ENCODE data around the gene DHFR. TPM values are rescaled to one million over a fixed set of nuclear protein-coding genes. Genes with fewer than 3 reads are reported as not detected.
A peak's percentile ranks its signal among the peaks of the same experiment; 100 is the strongest.

The DHFR gene
- 107 and 128 TPM in 2 replicates for total RNA-seq (ENCODE audit: low replicate concordance)

DNA sequence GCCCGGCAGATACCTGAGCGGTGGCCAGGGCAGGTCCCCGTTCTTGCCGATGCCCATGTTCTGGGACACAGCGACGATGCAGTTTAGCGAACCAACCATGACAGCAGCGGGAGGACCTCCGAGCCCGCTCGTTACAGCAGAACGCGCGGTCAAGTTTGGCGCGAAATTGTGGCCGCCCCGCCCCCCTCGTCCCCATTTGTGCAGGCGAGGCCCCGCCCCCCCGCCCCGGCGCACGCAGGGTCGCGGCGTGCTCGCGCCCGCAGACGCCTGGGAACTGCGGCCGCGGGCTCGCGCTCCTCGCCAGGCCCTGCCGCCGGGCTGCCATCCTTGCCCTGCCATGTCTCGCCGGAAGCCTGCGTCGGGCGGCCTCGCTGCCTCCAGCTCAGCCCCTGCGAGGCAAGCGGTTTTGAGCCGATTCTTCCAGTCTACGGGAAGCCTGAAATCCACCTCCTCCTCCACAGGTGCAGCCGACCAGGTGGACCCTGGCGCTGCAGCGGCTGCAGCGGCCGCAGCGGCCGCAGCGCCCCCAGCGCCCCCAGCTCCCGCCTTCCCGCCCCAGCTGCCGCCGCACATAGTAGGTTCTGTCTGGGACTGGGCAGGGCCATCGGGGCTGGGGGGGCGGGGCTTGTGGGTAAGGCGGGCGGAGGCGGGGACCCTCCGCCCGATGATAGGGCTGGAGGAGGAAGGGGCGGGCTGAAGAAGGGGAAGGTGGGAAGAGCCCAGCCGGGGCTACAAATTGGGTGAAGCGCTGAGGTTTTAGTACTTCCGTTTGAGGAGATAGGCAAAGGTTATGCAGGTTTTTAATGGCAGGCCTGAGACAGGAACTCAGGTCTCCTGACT lies at the start of gene DHFR, which contains the start of gene MSH3:
Gene DHFR, minus strand, starts transcription at position 593 of the 840 bp plus-strand sequence. Its CDS starts 494 bp downstream, at position 99.
Gene MSH3, plus strand, starts transcription at position 262 of the 840 bp plus-strand sequence. Its CDS starts 76 bp downstream, at position 338.
- Histone ChIP-seq H3K27ac (peak within 1 kb of the TSS; percentile 96), H3F3A (ENCODE audit: low read depth) (peaks cover 3% of the 10 kb centered on the region)
- peaks cover 21% of the 10 kb centered on the region for H3K36me3 Mint-ChIP-seq

DNA sequence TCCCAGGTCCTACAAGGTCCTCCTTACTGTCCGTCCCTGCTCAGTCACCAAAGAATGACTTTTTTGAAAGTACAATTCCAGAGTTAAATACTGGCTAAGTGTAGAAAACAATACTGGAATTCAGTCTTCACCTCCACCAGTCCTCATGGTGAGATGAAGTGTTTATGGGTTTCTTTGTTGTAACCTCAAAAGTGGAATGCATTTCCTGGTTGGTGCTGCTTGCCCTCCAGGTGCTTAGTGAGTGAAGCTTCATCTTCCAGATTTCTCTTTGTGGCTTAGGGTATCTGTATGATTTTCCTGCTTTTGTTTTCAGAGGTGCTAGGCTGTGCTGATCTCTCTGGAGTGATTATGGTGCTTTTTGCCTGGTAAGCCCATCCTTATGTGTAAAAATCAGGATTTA lies 49.4 kb upstream of the DHFR start:
- H3K9me3 ChIP-seq (ENCODE audit: low read depth): no peaks in the 10 kb centered on the region
- Mint-ChIP-seq H3K36me3 (peaks cover 3% of the 10 kb centered on the region), H3K27ac (peak overlapping the region; percentile 17), H3K4me1 (peaks cover 3% of the 10 kb centered on the region), H3K9me3 (no peaks in the 10 kb centered on the region), H3K4me3 (no peak overlapping the region), H3K27me3 (ENCODE audit: insufficient read depth, low read depth) (no peaks in the 10 kb centered on the region)
- no peaks in the 10 kb centered on the region for H3K36me3 ChIP-seq
- TF ChIP-seq EZH2phosphoT487 (IDR thresholded peaks at IDR 0.05) (no peak), EZH2 (IDR thresholded peaks at IDR 0.05) (no peak)
- TF ChIP-seq, protein P1, sequence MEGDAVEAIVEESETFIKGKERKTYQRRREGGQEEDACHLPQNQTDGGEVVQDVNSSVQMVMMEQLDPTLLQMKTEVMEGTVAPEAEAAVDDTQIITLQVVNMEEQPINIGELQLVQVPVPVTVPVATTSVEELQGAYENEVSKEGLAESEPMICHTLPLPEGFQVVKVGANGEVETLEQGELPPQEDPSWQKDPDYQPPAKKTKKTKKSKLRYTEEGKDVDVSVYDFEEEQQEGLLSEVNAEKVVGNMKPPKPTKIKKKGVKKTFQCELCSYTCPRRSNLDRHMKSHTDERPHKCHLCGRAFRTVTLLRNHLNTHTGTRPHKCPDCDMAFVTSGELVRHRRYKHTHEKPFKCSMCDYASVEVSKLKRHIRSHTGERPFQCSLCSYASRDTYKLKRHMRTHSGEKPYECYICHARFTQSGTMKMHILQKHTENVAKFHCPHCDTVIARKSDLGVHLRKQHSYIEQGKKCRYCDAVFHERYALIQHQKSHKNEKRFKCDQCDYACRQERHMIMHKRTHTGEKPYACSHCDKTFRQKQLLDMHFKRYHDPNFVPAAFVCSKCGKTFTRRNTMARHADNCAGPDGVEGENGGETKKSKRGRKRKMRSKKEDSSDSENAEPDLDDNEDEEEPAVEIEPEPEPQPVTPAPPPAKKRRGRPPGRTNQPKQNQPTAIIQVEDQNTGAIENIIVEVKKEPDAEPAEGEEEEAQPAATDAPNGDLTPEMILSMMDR (IDR thresholded peaks at IDR 0.05): no peak
- no peak overlapping the region for H2AFZ ChIP-seq (replicated peaks)
- no peaks in the 10 kb centered on the region for H3K27me3 ChIP-seq
- no peak overlapping the region for H3K4me3 ChIP-seq
- H3K4me1 ChIP-seq: peaks cover 3% of the 10 kb centered on the region
- no peak overlapping the region for H3K27ac ChIP-seq
- no peak for DNase-seq (ENCODE audit: low spot score)
- H3K4me2 ChIP-seq: no peak overlapping the region
- no peak overlapping the region for H3K9ac ChIP-seq
- H3F3A ChIP-seq (ENCODE audit: low read depth): no peaks in the 10 kb centered on the region
- no peaks in the 10 kb centered on the region for H3K79me2 ChIP-seq (ENCODE audit: low read depth)
- H4K20me1 ChIP-seq (ENCODE audit: low read depth): no peaks in the 10 kb centered on the region

More for the DNA sequence above, at the start of gene DHFR, which contains the start of gene MSH3:
- Histone ChIP-seq H4K20me1 (ENCODE audit: low read depth) (peaks cover 17% of the 10 kb centered on the region), H3K4me3 (peak within 1 kb of the TSS; percentile 96), H3K4me2 (peak within 1 kb of the TSS; percentile 98), H3K79me2 (ENCODE audit: low read depth) (peaks cover 21% of the 10 kb centered on the region), H3K4me1 (peaks cover 23% of the 10 kb centered on the region), H3K9ac (peak within 1 kb of the TSS; percentile 82), H3K36me3 (peaks cover 6% of the 10 kb centered on the region), H3K9me3 (ENCODE audit: low read depth) (no peaks in the 10 kb centered on the region), H2AFZ (replicated peaks) (peak within 1 kb of the TSS; percentile 87), H3K27me3 (no peaks in the 10 kb centered on the region)
- H3K27ac Mint-ChIP-seq: peak within 1 kb of the TSS; percentile 97
- H3K4me1 Mint-ChIP-seq: peaks cover 26% of the 10 kb centered on the region
- no peak for TF ChIP-seq EZH2 (IDR thresholded peaks at IDR 0.05)
- TF ChIP-seq EZH2phosphoT487 (IDR thresholded peaks at IDR 0.05): no peak
- TF ChIP-seq, protein P1 (IDR thresholded peaks at IDR 0.05): peak; percentile 46
- H3K4me3 Mint-ChIP-seq: peak within 1 kb of the TSS; percentile 98
- peak; percentile 95 for DNase-seq (ENCODE audit: low spot score)
- peaks cover 6% of the 10 kb centered on the region for H3K27me3 Mint-ChIP-seq (ENCODE audit: insufficient read depth, low read depth)
- no peaks in the 10 kb centered on the region for H3K9me3 Mint-ChIP-seq

DNA sequence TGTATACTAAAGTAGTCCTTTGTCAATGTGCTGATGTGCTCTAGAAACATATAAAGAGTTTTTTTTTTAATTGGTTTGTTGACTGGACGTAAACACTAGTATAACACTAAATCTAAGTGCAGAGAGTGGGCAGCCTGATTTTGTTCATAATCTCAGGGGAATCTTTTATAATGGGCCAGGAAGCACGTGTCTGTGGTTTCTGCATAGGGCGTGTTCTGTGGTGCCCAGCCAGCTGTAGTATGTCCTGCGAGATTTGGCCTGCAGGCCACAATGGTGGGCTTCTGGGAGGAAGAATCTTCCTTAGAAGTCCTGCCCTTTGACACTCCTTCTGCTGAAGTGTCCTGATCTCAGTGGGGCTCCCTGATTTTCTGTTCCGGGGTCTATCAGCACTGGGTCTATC lies 49.0 kb upstream of the DHFR start:
- Mint-ChIP-seq H3K4me1 (peaks cover 3% of the 10 kb centered on the region), H3K27me3 (ENCODE audit: insufficient read depth, low read depth) (no peaks in the 10 kb centered on the region), H3K27ac (no peak overlapping the region), H3K36me3 (peaks cover 3% of the 10 kb centered on the region), H3K4me3 (no peak overlapping the region), H3K9me3 (no peaks in the 10 kb centered on the region)
- H3K27ac ChIP-seq: no peak overlapping the region
- H3K4me2 ChIP-seq: no peak overlapping the region
- no peak for DNase-seq (ENCODE audit: low spot score)
- no peak for TF ChIP-seq EZH2phosphoT487 (IDR thresholded peaks at IDR 0.05)
- TF ChIP-seq EZH2 (IDR thresholded peaks at IDR 0.05): no peak
- TF ChIP-seq, protein P1 (IDR thresholded peaks at IDR 0.05): no peak
- no peak overlapping the region for H3K9ac ChIP-seq
- no peak overlapping the region for H3K4me3 ChIP-seq
- no peaks in the 10 kb centered on the region for H3K79me2 ChIP-seq (ENCODE audit: low read depth)
- H2AFZ ChIP-seq (replicated peaks): no peak overlapping the region
- H4K20me1 ChIP-seq (ENCODE audit: low read depth): no peaks in the 10 kb centered on the region
- H3F3A ChIP-seq (ENCODE audit: low read depth): no peaks in the 10 kb centered on the region
- H3K36me3 ChIP-seq: no peaks in the 10 kb centered on the region
- no peaks in the 10 kb centered on the region for H3K9me3 ChIP-seq (ENCODE audit: low read depth)
- H3K4me1 ChIP-seq: peaks cover 3% of the 10 kb centered on the region
- H3K27me3 ChIP-seq: no peaks in the 10 kb centered on the region

Data from neural progenitor cell (in vitro differentiated cells).